SJCRH30 (cell line): Measurements from ENCODE around the gene ELOVL2. TPM values are rescaled to one million over a fixed set of nuclear protein-coding genes. Genes with fewer than 3 reads are reported as not detected.
A peak's percentile ranks its signal among the peaks of the same experiment; 100 is the strongest.

ENCODE experiments used
- DNase-seq, 2 experiments: peaks; one replicate each; pipeline ENCODE4 v3.0.0-alpha.2; 2015 to 2020
- H3K27ac ChIP-seq: fragments of 250-450 bp; sonication (Bioruptor Pico); 2 replicates; pipeline ENCODE4 v1.5.1; 2020; ENCODE audit warnings: mild to moderate bottlenecking, moderate library complexity
- H3K27me3 ChIP-seq: fragments of 250-450 bp; sonication (Bioruptor Pico); 2 replicates; pipeline ENCODE4 v1.5.1; 2020; ENCODE audit warnings: mild to moderate bottlenecking, moderate library complexity
- H3K36me3 ChIP-seq: fragments of 250-450 bp; sonication (Bioruptor Pico); 2 replicates; pipeline ENCODE4 v1.5.1; 2020; ENCODE audit warnings: mild to moderate bottlenecking, moderate library complexity
- H3K4me1 ChIP-seq: fragments of 250-450 bp; sonication (Bioruptor Pico); 2 replicates; pipeline ENCODE4 v1.5.1; 2020; ENCODE audit warnings: mild to moderate bottlenecking, moderate library complexity
- H3K4me3 ChIP-seq: fragments of 250-450 bp; sonication (Bioruptor Pico); 2 replicates; pipeline ENCODE4 v1.5.1; 2020; ENCODE audit warnings: mild to moderate bottlenecking, moderate library complexity
- H3K9me3 ChIP-seq: fragments of 250-450 bp; sonication (Bioruptor Pico); replicated peaks from 2 replicates; pipeline ENCODE4 v1.5.1; 2020; ENCODE audit warnings: mild to moderate bottlenecking, moderate library complexity
- total RNA-seq: library from RNA; depleted of rRNA; stranded (reverse); fragments of >200 nt; shearing (Covaris generic); gene quantifications from 2 replicates; pipeline ENCODE4 v1.2.3, GENCODE V29; 2014; rRNA removed

Gene ELOVL2
- total RNA-seq, 1 experiment from 2014 or later: 21.1 TPM

GRCh38 chr6:10961837-10962236 lies 82.3 kb downstream of the ELOVL2 start:
- H3K36me3 ChIP-seq: no peaks in the 10 kb centered on the region
- no peaks in the 10 kb centered on the region for H3K4me1 ChIP-seq
- DNase-seq: no peak
- no peak overlapping the region for H3K4me3 ChIP-seq
- H3K27ac ChIP-seq: no peak overlapping the region
- no peaks in the 10 kb centered on the region for H3K27me3 ChIP-seq
- no peaks in the 10 kb centered on the region for H3K9me3 ChIP-seq

GRCh38 chr6:10960171-10960570 lies 83.9 kb downstream of the ELOVL2 start:
- Histone ChIP-seq H3K9me3 (no peaks in the 10 kb centered on the region), H3K36me3 (no peaks in the 10 kb centered on the region), H3K4me3 (no peak overlapping the region), H3K4me1 (no peaks in the 10 kb centered on the region), H3K27ac (no peak overlapping the region), H3K27me3 (no peaks in the 10 kb centered on the region)
- no peak for DNase-seq

- Histone ChIP-seq H3K4me3 (no peak overlapping the region), H3K27ac (no peak overlapping the region), H3K27me3 (no peaks in the 10 kb centered on the region), H3K4me1 (no peaks in the 10 kb centered on the region), H3K9me3 (no peaks in the 10 kb centered on the region), H3K36me3 (no peaks in the 10 kb centered on the region)
- no peak for DNase-seq
Observed at GRCh38 chr6:10957414-10957886, 86.7 kb downstream of the ELOVL2 start.

- H3K4me1 ChIP-seq: no peaks in the 10 kb centered on the region
- no peaks in the 10 kb centered on the region for H3K36me3 ChIP-seq
- H3K9me3 ChIP-seq: no peaks in the 10 kb centered on the region
- H3K27me3 ChIP-seq: no peaks in the 10 kb centered on the region
- no peak overlapping the region for H3K27ac ChIP-seq
- H3K4me3 ChIP-seq: no peak overlapping the region
- no peak for DNase-seq
Observed at GRCh38 chr6:10956776-10957175, 87.3 kb downstream of the ELOVL2 start.

GRCh38 chr6:10954590-10955010 lies 89.5 kb downstream of the ELOVL2 start:
- Histone ChIP-seq H3K36me3 (no peaks in the 10 kb centered on the region), H3K27me3 (no peaks in the 10 kb centered on the region), H3K4me1 (no peaks in the 10 kb centered on the region), H3K4me3 (no peak overlapping the region), H3K27ac (no peak overlapping the region), H3K9me3 (no peaks in the 10 kb centered on the region)
- peak; percentile 46 to 66 for DNase-seq

GRCh38 chr6:10951675-10952282 lies 92.3 kb downstream of the ELOVL2 start:
- H3K27me3 ChIP-seq: no peaks in the 10 kb centered on the region
- no peak overlapping the region for H3K27ac ChIP-seq
- DNase-seq: peak in 1 of 2 experiments; percentile 22
- no peaks in the 10 kb centered on the region for H3K9me3 ChIP-seq
- no peaks in the 10 kb centered on the region for H3K4me1 ChIP-seq
- no peaks in the 10 kb centered on the region for H3K36me3 ChIP-seq
- no peak overlapping the region for H3K4me3 ChIP-seq

- Histone ChIP-seq H3K4me3 (no peak overlapping the region), H3K36me3 (no peaks in the 10 kb centered on the region), H3K4me1 (no peaks in the 10 kb centered on the region), H3K9me3 (no peaks in the 10 kb centered on the region), H3K27ac (no peak overlapping the region), H3K27me3 (no peaks in the 10 kb centered on the region)
- no peak for DNase-seq
Observed at GRCh38 chr6:10949579-10950490, 94.3 kb downstream of the ELOVL2 start.

GRCh38 chr6:10947966-10948365 lies 96.1 kb downstream of the ELOVL2 start:
- no peak overlapping the region for H3K27ac ChIP-seq
- no peaks in the 10 kb centered on the region for H3K36me3 ChIP-seq
- H3K4me3 ChIP-seq: no peak overlapping the region
- H3K9me3 ChIP-seq: no peaks in the 10 kb centered on the region
- H3K27me3 ChIP-seq: no peaks in the 10 kb centered on the region
- H3K4me1 ChIP-seq: no peaks in the 10 kb centered on the region
- no peak for DNase-seq

- Histone ChIP-seq H3K9me3 (no peaks in the 10 kb centered on the region), H3K27ac (no peak overlapping the region), H3K4me1 (no peaks in the 10 kb centered on the region), H3K4me3 (no peak overlapping the region), H3K36me3 (no peaks in the 10 kb centered on the region), H3K27me3 (no peaks in the 10 kb centered on the region)
- no peak for DNase-seq
Observed at GRCh38 chr6:10945845-10946244, 98.3 kb downstream of the ELOVL2 start.

GRCh38 chr6:10939840-10940239 lies 104.3 kb downstream of the ELOVL2 start:
- Histone ChIP-seq H3K36me3 (no peaks in the 10 kb centered on the region), H3K4me1 (no peaks in the 10 kb centered on the region), H3K27ac (no peak overlapping the region), H3K9me3 (no peaks in the 10 kb centered on the region), H3K4me3 (no peak overlapping the region), H3K27me3 (no peaks in the 10 kb centered on the region)
- no peak for DNase-seq

GRCh38 chr6:10933126-10933525 lies 111.0 kb downstream of the ELOVL2 start:
- Histone ChIP-seq H3K9me3 (no peaks in the 10 kb centered on the region), H3K36me3 (no peaks in the 10 kb centered on the region), H3K4me1 (no peaks in the 10 kb centered on the region), H3K27ac (no peak overlapping the region), H3K4me3 (no peak overlapping the region), H3K27me3 (no peaks in the 10 kb centered on the region)
- no peak for DNase-seq

Other genes with a start within 250 kb of the ELOVL2 start
- 0.18 and 0.51 TPM in 2 replicates for gene MAK, start 205.8 kb downstream of the ELOVL2 start, total RNA-seq
- gene GCM2, start 162.3 kb downstream of the ELOVL2 start, total RNA-seq: 0.05 TPM in 1 of 2 replicates, not detected in the other
- gene SYCP2L, start 157.3 kb downstream of the ELOVL2 start, total RNA-seq: 3.0 and 3.5 TPM in 2 replicates
- gene SMIM13, start 49.5 kb upstream of the ELOVL2 start, total RNA-seq: 13.2 and 16.3 TPM in 2 replicates
- not detected in 2 replicates for gene ERVFRD-1, start 67.4 kb upstream of the ELOVL2 start, total RNA-seq
- 0.42 and 0.71 TPM in 2 replicates for gene NEDD9, start 188.4 kb upstream of the ELOVL2 start, total RNA-seq